ENCODE results near the gene ZMPSTE24.

ZMPSTE24 gene

DNA sequence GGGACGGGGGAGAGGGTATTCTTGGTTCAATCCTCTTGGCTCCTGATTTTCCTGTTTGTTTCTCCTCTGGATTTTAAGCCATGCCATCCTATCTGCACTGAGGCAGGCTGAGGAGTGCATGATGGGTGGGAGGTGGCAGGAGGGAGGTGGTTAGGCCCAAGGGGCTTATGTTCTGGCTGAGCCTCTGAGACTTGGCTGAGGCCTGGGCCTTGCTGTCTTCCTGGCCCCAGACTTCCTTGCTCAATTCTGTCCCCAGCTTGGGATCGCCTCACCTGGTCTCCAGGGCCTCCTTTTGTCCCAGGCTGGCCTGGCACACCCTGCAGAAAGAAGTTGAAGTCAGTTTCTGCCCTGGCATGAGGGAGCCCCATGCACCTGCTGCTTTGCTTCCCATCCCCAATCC lies 47.8 kb downstream of the ZMPSTE24 start:
- no peak overlapping the region for H3K27ac ChIP-seq (ENCODE audit: poor library complexity, severe bottlenecking)
- no peaks in the 10 kb centered on the region for H3K9me3 ChIP-seq (ENCODE audit: severe bottlenecking)
- no peak for DNase-seq (ENCODE audit: low spot score)
- no peak for ATAC-seq (ENCODE audit: low read depth)
- no peaks in the 10 kb centered on the region for H3K27me3 ChIP-seq (ENCODE audit: insufficient read depth, poor library complexity, severe bottlenecking)
- H3K36me3 ChIP-seq (ENCODE audit: low read depth) = no peaks in the 10 kb centered on the region
- H3K4me1 ChIP-seq (ENCODE audit: insufficient read depth, poor library complexity, severe bottlenecking) = no peaks in the 10 kb centered on the region
- TF ChIP-seq, protein P1, sequence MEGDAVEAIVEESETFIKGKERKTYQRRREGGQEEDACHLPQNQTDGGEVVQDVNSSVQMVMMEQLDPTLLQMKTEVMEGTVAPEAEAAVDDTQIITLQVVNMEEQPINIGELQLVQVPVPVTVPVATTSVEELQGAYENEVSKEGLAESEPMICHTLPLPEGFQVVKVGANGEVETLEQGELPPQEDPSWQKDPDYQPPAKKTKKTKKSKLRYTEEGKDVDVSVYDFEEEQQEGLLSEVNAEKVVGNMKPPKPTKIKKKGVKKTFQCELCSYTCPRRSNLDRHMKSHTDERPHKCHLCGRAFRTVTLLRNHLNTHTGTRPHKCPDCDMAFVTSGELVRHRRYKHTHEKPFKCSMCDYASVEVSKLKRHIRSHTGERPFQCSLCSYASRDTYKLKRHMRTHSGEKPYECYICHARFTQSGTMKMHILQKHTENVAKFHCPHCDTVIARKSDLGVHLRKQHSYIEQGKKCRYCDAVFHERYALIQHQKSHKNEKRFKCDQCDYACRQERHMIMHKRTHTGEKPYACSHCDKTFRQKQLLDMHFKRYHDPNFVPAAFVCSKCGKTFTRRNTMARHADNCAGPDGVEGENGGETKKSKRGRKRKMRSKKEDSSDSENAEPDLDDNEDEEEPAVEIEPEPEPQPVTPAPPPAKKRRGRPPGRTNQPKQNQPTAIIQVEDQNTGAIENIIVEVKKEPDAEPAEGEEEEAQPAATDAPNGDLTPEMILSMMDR (IDR thresholded peaks at IDR 0.05; ENCODE audit: poor library complexity, severe bottlenecking) = no peak
- H3K4me3 ChIP-seq (ENCODE audit: severe bottlenecking) = no peak overlapping the region

DNA sequence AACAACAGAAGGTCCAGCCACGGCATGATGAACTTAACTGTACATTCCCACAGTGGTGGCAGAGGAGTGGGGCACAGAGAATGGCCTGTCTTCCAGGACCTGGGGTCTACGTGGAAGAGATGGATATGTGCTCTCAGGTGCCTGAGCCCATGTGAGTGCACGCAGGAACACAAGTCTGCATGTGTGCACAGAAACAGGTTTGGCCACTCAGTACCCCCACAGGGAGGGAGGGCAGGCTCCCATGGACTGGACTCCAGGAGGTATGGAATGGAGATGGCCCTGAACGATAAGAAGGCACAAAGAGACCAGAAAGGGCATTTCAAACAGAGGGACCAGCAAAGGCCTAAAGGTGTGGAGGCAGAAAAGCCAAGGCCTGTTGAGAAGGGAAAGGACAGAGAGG lies 48.3 kb downstream of the ZMPSTE24 start:
- Histone ChIP-seq H3K4me1 (ENCODE audit: insufficient read depth, poor library complexity, severe bottlenecking) (no peaks in the 10 kb centered on the region), H3K27ac (ENCODE audit: poor library complexity, severe bottlenecking) (no peak overlapping the region), H3K36me3 (ENCODE audit: low read depth) (no peaks in the 10 kb centered on the region), H3K27me3 (ENCODE audit: insufficient read depth, poor library complexity, severe bottlenecking) (no peaks in the 10 kb centered on the region), H3K9me3 (ENCODE audit: severe bottlenecking) (no peaks in the 10 kb centered on the region), H3K4me3 (ENCODE audit: severe bottlenecking) (no peak overlapping the region)
- DNase-seq (ENCODE audit: low spot score) = no peak
- no peak for ATAC-seq (ENCODE audit: low read depth)
- TF ChIP-seq, protein P1 (IDR thresholded peaks at IDR 0.05; ENCODE audit: poor library complexity, severe bottlenecking) = no peak

DNA sequence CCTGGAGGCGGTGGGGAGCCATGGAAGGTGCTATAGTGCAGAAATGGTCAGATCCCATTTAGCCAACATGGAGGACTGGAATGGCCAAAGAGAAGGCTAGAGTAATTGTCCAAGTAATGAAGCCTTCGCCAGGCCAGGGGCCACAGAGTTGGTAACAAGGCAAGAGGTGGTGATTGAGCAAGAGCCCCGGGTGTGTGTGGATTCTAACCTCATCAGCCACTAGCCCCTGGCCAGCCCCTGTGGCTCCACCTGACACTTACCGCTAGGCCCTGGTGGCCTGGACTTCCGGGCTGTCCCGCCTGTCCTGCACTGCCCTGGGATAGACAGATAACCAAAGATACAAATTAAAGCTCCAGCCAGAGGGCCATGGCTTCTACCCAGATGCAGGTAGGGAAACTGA lies 49.1 kb downstream of the ZMPSTE24 start:
- ATAC-seq (ENCODE audit: low read depth) (no peak), DNase-seq (ENCODE audit: low spot score) (no peak)
- Histone ChIP-seq H3K4me3 (ENCODE audit: severe bottlenecking) (no peak overlapping the region), H3K27ac (ENCODE audit: poor library complexity, severe bottlenecking) (no peak overlapping the region), H3K4me1 (ENCODE audit: insufficient read depth, poor library complexity, severe bottlenecking) (no peaks in the 10 kb centered on the region), H3K27me3 (ENCODE audit: insufficient read depth, poor library complexity, severe bottlenecking) (no peaks in the 10 kb centered on the region), H3K36me3 (ENCODE audit: low read depth) (no peaks in the 10 kb centered on the region), H3K9me3 (ENCODE audit: severe bottlenecking) (no peaks in the 10 kb centered on the region)
- TF ChIP-seq, protein P1 (IDR thresholded peaks at IDR 0.05; ENCODE audit: poor library complexity, severe bottlenecking) = no peak

DNA sequence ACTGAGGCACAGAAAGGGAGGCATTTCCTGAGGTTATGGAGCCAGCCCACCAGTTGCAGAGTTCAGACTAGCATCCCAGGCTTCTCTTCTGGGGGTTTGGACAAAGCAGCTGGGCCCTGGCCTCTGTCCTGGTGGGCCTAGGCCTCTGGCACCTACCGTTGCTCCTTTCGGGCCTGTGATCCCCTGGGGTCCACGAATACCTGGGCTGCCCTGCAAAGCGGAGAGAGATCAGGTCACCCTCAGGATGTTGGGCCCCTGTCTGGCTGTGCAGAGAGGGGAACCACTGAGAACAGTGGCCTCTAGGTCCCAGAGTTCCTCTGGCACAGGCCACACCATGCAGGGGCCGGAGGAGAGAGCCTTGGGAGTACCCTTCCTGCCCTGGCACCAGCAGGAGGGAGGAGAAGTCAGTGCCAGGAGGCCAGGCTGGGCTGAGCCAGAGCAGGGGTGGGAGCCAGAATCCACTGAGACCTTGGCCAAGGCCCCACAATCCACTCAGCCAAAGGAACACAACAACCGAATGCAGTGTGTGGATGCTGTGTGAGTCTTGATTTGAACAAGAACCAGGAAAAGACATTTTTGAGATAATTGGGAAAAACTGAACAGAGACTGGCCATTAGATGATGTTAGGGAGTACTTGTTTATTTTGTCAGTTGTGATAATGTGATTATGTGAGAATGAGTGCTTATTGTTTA lies 50.1 kb downstream of the ZMPSTE24 start:
- no peaks in the 10 kb centered on the region for H3K4me1 ChIP-seq (ENCODE audit: insufficient read depth, poor library complexity, severe bottlenecking)
- DNase-seq (ENCODE audit: low spot score) (no peak), ATAC-seq (ENCODE audit: low read depth) (no peak)
- no peak overlapping the region for H3K4me3 ChIP-seq (ENCODE audit: severe bottlenecking)
- TF ChIP-seq, protein P1 (IDR thresholded peaks at IDR 0.05; ENCODE audit: poor library complexity, severe bottlenecking) = no peak
- H3K27ac ChIP-seq (ENCODE audit: poor library complexity, severe bottlenecking) = no peak overlapping the region
- H3K27me3 ChIP-seq (ENCODE audit: insufficient read depth, poor library complexity, severe bottlenecking) = no peaks in the 10 kb centered on the region
- H3K9me3 ChIP-seq (ENCODE audit: severe bottlenecking) = no peaks in the 10 kb centered on the region
- no peaks in the 10 kb centered on the region for H3K36me3 ChIP-seq (ENCODE audit: low read depth)

DNA sequence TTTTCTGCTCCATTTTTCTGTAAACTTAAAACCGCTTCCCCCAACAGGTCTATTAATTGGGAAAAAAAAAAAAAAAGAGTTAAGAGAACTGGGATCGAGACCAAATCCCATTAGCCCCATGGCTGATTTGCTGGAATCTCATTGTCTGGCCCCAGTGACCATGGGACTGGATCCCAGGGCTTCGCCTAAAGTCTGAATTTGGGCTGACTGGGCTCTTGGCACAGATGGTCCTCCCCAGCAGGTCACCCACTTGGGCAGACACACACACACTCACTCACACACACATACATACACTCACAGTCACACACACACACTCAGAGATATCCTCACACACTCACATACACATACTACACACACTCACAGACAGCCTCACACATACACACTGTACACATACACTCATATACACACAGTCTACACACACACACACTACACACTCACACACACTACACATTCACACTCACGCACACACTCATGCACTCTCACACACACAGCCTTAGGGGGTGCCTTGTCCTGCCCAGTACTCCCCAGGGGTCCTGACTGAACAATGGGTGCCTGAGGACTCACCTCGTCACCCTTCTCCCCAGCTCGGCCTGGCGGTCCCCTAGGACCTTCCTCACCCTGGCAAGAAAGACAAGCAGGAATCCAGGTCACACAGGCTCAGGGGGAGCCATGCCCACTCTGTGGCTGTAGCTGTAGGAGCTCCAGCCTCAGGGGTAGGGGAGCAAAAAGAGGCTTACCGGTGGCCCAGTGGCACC lies 51.5 kb downstream of the ZMPSTE24 start:
- H3K9me3 ChIP-seq (ENCODE audit: severe bottlenecking) = no peaks in the 10 kb centered on the region
- TF ChIP-seq, protein P1 (IDR thresholded peaks at IDR 0.05; ENCODE audit: poor library complexity, severe bottlenecking) = no peak
- DNase-seq (ENCODE audit: low spot score) (no peak), ATAC-seq (ENCODE audit: low read depth) (no peak)
- H3K4me3 ChIP-seq (ENCODE audit: severe bottlenecking) = no peak overlapping the region
- H3K36me3 ChIP-seq (ENCODE audit: low read depth) = no peaks in the 10 kb centered on the region
- no peak overlapping the region for H3K27ac ChIP-seq (ENCODE audit: poor library complexity, severe bottlenecking)
- H3K4me1 ChIP-seq (ENCODE audit: insufficient read depth, poor library complexity, severe bottlenecking) = no peaks in the 10 kb centered on the region
- no peaks in the 10 kb centered on the region for H3K27me3 ChIP-seq (ENCODE audit: insufficient read depth, poor library complexity, severe bottlenecking)
